Measurements from ENCODE around the gene AKR7A2. TPM values are rescaled to one million over a fixed set of nuclear protein-coding genes. Genes with fewer than 3 reads are reported as not detected.

The AKR7A2 gene
- total RNA-seq, 2 donors from 2014 or later, result 29.6 to 37.7 TPM

GRCh38 chr1:19339214-19339861 lies 27.4 kb upstream of the AKR7A2 start:
- H3K4me1 Mint-ChIP-seq (ENCODE audit: low read depth in 2 of 2), result peaks cover 0 to 9% of the 10 kb centered on the region in 2 donors
- no peaks in the 10 kb centered on the region for H3K36me3 Mint-ChIP-seq
- H3K27ac Mint-ChIP-seq, result no peak overlapping the region
- H3K27me3 Mint-ChIP-seq, result no peaks in the 10 kb centered on the region
- H3K9me3 Mint-ChIP-seq, result no peaks in the 10 kb centered on the region
- no peak overlapping the region for H3K4me3 Mint-ChIP-seq
- DNase-seq (ENCODE audit: low spot score) (no peak), ATAC-seq (no peak)

DNA sequence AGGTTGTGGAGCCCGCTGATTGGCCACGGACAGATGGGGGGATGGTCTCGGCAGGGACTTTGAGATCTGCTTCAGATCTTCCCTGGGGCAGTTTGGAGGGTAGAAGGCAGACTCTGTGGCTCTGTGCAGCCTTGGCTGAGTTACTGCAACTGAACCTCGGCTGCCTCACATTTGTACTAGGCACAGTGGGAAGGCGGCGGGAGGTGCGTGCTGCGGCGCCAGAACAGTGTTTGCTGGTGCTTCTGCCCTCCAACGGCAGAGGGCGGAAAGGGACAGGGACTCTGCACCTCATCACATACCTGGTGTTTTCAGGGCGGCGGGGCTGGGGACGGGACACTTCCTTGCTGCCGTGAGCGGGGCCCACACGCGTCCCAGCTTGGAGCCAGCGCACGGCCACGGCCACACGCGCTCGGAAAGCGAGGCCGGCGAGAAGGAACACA lies 26.4 kb upstream of the AKR7A2 start:
- Mint-ChIP-seq H3K36me3 (no peaks in the 10 kb centered on the region), H3K4me1 (ENCODE audit: low read depth in 2 of 2) (peaks cover 0 to 9% of the 10 kb centered on the region in 2 donors), H3K27me3 (no peaks in the 10 kb centered on the region), H3K4me3 (no peak overlapping the region), H3K9me3 (no peaks in the 10 kb centered on the region), H3K27ac (no peak overlapping the region)
- ATAC-seq (no peak), DNase-seq (ENCODE audit: low spot score) (no peak)

- ATAC-seq (no peak), DNase-seq (ENCODE audit: low spot score) (no peak)
- H3K9me3 Mint-ChIP-seq, result no peaks in the 10 kb centered on the region
Observed at GRCh38 chr1:19337289-19337688, 25.3 kb upstream of the AKR7A2 start.

DNA sequence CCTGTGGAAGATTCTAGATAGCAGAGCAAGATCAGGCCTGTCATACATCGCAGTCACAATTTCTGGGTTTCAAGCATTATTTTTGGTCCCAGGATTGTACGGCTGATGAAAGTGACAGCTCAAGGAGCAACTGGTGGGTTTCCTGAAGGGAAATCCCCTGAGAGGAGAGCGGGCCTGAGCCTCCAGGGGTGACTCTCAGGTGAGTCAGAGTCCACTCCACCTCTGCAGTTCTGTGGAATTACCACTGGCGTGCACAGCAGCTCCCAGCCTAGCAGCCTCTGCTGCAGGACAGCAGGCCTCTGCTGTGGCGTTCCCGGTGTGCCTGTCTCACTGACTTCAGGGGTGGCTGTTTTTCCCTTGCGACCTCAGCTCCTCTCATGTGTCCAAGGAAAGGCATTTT lies 24.6 kb upstream of the AKR7A2 start:
- Mint-ChIP-seq H3K4me1 (ENCODE audit: low read depth in 2 of 2) (peaks cover 0 to 7% of the 10 kb centered on the region in 2 donors), H3K4me3 (no peak overlapping the region), H3K36me3 (no peaks in the 10 kb centered on the region), H3K9me3 (no peaks in the 10 kb centered on the region), H3K27ac (no peak overlapping the region), H3K27me3 (no peaks in the 10 kb centered on the region)
- DNase-seq (ENCODE audit: low spot score) (no peak), ATAC-seq (no peak)

More at GRCh38 chr1:19337289-19337688, 25.3 kb upstream of the AKR7A2 start:
- no peak overlapping the region for H3K4me3 Mint-ChIP-seq
- no peaks in the 10 kb centered on the region for H3K27me3 Mint-ChIP-seq
- peaks cover 0 to 7% of the 10 kb centered on the region in 2 donors for H3K4me1 Mint-ChIP-seq (ENCODE audit: low read depth in 2 of 2)
- no peak overlapping the region for H3K27ac Mint-ChIP-seq
- no peaks in the 10 kb centered on the region for H3K36me3 Mint-ChIP-seq

DNA sequence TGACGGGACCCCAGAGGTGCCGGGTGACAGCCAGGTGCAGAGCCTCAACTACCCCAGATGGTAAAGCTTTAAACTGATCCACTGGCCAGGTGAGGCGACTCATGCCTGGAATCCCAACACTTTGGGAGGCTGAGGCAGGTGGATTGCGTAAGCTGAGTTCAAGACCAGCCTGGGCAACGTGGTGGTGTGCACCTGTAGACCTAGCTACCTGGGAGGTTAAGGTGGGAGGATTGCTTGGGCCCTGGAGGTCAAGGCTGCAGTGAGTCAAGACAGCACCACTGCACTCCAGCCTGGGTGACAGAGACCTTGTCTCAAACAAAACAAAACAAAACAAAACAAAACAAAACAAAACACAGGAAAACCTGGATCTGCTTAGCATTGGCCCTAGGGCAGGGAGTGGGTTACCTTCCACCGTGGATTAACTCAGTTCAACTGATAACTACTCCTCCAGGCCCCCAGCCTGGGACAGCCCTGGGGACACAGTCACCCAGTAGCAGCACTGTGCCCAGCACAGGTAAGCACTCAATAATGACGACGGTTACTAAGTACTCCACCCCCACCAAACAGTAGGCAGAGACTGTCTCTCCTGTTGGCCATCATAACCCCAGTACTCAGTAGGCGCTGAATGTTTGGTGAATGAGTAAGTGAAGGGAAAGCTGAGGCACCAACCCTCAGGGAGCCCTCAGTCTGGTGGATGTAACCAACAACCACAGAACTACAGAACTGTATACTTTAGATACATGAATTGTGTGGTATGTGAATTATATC lies 21.8 kb upstream of the AKR7A2 start:
- no peak overlapping the region for H3K27ac Mint-ChIP-seq

DNA sequence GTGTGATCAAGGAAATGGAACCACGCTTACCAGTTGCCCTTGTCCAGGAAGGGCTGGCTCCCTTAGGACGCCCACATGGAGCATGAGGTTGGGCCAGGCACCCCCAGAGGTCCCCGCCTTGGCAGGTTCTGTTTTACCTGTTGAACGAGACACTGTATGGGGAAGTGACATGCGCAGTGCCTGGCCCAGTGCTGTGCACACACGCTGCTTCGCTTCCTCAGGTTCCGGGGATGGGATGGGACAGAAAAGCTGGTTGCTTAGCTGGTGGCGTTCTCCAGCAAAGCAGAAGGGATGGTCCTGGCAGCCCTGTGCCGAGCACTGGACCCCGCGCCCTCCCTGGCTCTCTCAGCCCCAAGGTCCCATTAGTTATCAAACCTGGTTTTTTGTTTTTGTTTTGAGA lies 20.9 kb upstream of the AKR7A2 start:
- no peak for DNase-seq (ENCODE audit: low spot score)
- Mint-ChIP-seq H3K27ac (no peak overlapping the region), H3K4me1 (ENCODE audit: low read depth in 2 of 2) (peaks cover 0 to 3% of the 10 kb centered on the region in 2 donors), H3K9me3 (no peaks in the 10 kb centered on the region), H3K36me3 (no peaks in the 10 kb centered on the region), H3K27me3 (no peaks in the 10 kb centered on the region), H3K4me3 (no peak overlapping the region)
- ATAC-seq, result no peak

More for the DNA sequence above, 21.8 kb upstream of the AKR7A2 start:
- Mint-ChIP-seq H3K4me1 (ENCODE audit: low read depth in 2 of 2) (peaks cover 0 to 3% of the 10 kb centered on the region in 2 donors), H3K36me3 (no peaks in the 10 kb centered on the region), H3K9me3 (no peaks in the 10 kb centered on the region), H3K4me3 (no peak overlapping the region), H3K27me3 (no peaks in the 10 kb centered on the region)
- no peak for ATAC-seq
- no peak for DNase-seq (ENCODE audit: low spot score)

DNA sequence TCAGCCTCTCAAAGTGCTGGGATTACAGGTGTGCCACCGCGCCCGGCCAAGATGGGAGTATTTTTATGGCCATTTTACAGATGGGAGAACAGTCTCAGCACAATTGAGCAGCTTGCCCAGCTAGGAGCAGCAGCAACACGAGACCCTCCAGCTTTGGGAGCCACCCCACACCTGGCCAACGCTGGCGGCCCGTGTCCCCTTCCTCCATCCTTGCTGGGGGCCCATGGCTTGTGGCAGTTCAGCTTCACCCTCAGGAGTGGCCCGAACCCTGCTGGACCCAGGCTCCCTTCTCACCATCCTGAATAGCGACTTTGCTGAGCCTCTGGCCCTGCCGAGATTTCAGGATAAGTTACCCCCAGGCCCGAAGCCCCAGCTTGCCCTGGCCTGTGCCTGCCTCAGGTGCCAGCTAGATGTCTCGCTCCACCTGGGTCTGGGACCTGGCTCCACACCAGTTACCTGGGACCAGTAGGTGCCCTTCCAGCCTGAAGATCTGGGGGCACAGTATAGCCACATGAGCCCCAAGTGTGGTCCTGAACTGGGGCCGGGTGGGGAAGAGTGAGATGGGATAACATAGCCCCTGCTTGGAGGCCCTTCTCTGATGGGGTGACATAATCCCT lies 19.4 kb upstream of the AKR7A2 start:
- H3K36me3 Mint-ChIP-seq, result no peaks in the 10 kb centered on the region
- DNase-seq (ENCODE audit: low spot score), result no peak
- H3K9me3 Mint-ChIP-seq, result no peaks in the 10 kb centered on the region
- ATAC-seq, result no peak
- H3K4me1 Mint-ChIP-seq (ENCODE audit: low read depth in 2 of 2), result no peaks in the 10 kb centered on the region
- no peaks in the 10 kb centered on the region for H3K27me3 Mint-ChIP-seq
- no peak overlapping the region for H3K4me3 Mint-ChIP-seq
- H3K27ac Mint-ChIP-seq, result no peak overlapping the region

DNA sequence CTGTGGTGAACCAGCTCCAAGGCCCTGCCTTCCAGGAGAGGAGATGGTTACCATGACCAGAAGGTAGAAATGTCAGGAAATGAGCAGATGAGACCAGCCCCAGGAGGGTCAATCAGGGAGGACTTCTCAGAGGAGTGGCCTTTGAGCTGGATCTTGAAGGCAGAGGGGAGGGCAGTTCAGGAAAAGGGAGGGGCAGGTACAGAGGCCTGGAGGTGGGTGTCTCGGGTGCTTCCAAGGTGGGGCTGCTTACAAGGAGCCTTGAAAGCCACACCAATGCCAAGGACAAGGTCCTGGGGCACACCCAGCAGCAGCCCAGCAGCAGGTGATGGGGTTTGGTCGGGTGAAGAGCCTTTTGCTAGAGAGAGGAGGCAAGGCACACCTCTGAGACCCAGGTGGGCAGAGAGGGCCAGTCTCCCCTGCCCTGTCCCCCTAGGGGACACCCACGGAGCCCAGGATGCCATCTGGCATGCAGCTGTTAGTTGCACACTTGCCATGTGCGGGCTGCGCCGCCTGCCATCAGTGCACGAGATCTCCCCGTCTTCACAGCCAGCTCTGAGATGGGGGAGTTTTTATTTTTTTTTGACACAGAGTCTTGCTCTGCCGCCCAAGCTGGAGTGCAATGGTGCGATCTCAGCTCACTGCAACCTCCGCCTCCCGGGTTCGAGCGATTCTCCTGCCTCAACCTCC lies 18.6 kb upstream of the AKR7A2 start:
- no peaks in the 10 kb centered on the region for H3K36me3 Mint-ChIP-seq
- no peak overlapping the region for H3K27ac Mint-ChIP-seq
- H3K9me3 Mint-ChIP-seq, result no peaks in the 10 kb centered on the region
- ATAC-seq (peak in 1 of 2 donors; percentile 5), DNase-seq (ENCODE audit: low spot score) (no peak)
- H3K27me3 Mint-ChIP-seq, result no peaks in the 10 kb centered on the region
- no peak overlapping the region for H3K4me3 Mint-ChIP-seq
- H3K4me1 Mint-ChIP-seq (ENCODE audit: low read depth in 2 of 2), result no peaks in the 10 kb centered on the region

GRCh38 chr1:19329611-19330010 lies 17.7 kb upstream of the AKR7A2 start:
- Mint-ChIP-seq H3K4me3 (no peak overlapping the region), H3K27ac (peak overlapping the region in 1 of 2 donors; percentile 6)
- ATAC-seq, result no peak

DNA sequence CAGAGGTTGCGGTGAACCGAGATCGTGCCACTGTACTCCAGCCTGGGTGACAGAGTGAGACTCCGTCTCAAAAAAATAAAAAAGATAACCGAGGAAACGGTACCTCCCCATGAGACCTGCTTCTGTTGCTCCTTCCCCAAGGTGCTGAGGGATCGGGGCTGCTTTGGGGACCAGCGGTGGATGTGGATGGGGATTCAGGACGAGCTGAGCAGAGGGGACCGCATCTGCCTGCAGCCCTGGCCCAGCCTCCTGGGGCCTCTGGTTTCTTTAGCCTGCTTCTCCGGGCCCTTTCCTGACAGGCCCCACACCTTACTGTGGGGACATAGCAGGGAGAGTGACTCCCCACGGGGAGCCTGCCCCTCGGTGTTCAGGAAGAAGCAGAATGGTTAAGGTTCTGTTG lies 17.2 kb upstream of the AKR7A2 start:
- no peak for ATAC-seq
- Mint-ChIP-seq H3K36me3 (no peaks in the 10 kb centered on the region), H3K9me3 (no peaks in the 10 kb centered on the region), H3K27ac (peak overlapping the region in 1 of 2 donors; percentile 6), H3K27me3 (no peaks in the 10 kb centered on the region), H3K4me1 (ENCODE audit: low read depth in 2 of 2) (no peaks in the 10 kb centered on the region), H3K4me3 (no peak overlapping the region)
- DNase-seq (ENCODE audit: low spot score), result no peak

More at GRCh38 chr1:19329611-19330010, 17.7 kb upstream of the AKR7A2 start:
- no peak for DNase-seq (ENCODE audit: low spot score)
- Mint-ChIP-seq H3K36me3 (no peaks in the 10 kb centered on the region), H3K4me1 (ENCODE audit: low read depth in 2 of 2) (no peaks in the 10 kb centered on the region), H3K27me3 (no peaks in the 10 kb centered on the region), H3K9me3 (no peaks in the 10 kb centered on the region)

- H3K27me3 Mint-ChIP-seq, result no peaks in the 10 kb centered on the region
- no peaks in the 10 kb centered on the region for H3K4me1 Mint-ChIP-seq (ENCODE audit: low read depth in 2 of 2)
- H3K27ac Mint-ChIP-seq, result no peak overlapping the region
- DNase-seq (ENCODE audit: low spot score), result no peak
- no peak overlapping the region for H3K4me3 Mint-ChIP-seq
- H3K9me3 Mint-ChIP-seq, result no peaks in the 10 kb centered on the region
- no peak for ATAC-seq
- H3K36me3 Mint-ChIP-seq, result no peaks in the 10 kb centered on the region
Observed at GRCh38 chr1:19328486-19328885, 16.5 kb upstream of the AKR7A2 start.

DNA sequence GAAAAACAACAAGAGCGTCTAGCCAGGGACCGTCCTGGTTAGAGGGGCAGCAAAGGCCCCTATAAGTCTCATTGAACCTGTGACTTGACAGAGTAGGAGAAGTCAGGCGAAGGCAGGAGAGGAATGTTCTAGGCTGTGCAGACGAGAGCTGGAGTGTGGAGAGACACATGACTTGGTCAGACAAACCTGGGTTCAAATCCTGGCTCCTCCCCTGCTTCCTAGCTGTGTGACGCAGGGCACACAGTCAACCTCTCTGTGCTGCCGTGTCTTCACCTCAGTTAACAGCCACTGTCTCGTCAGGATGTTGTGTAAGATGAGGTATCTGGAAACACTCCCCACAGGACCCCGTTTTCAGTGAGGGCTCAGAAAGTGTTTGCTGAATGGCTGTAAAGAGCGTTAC lies 15.8 kb upstream of the AKR7A2 start:
- no peaks in the 10 kb centered on the region for H3K36me3 Mint-ChIP-seq
- H3K27me3 Mint-ChIP-seq, result no peaks in the 10 kb centered on the region
- ATAC-seq (no peak), DNase-seq (ENCODE audit: low spot score) (no peak)
- H3K27ac Mint-ChIP-seq, result no peak overlapping the region
- H3K9me3 Mint-ChIP-seq, result no peaks in the 10 kb centered on the region
- H3K4me1 Mint-ChIP-seq (ENCODE audit: low read depth in 2 of 2), result no peaks in the 10 kb centered on the region
- H3K4me3 Mint-ChIP-seq, result no peak overlapping the region

DNA sequence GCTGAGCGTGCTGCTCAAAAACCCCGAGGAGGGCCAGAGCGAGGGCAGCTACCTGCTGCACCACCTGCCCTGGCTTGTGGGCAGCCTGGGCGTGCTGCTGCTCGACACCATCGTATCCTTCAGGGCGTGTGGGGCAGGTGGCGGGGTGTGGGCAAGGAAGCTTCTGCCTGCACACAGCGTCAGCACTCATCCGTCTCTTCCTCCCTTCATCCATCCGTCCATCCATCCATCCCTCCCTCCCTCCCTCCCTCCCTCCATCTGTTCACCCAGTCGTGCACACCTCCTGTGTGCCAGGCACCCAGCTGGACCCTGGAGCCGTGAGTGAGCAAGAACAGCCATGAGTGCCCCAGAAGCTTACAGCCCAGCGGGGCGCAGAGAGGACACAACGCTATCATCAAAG lies 15.4 kb upstream of the AKR7A2 start:
- Mint-ChIP-seq H3K4me3 (no peak overlapping the region), H3K9me3 (no peaks in the 10 kb centered on the region), H3K27ac (no peak overlapping the region), H3K4me1 (ENCODE audit: low read depth in 2 of 2) (peaks cover 0 to 2% of the 10 kb centered on the region in 2 donors), H3K36me3 (no peaks in the 10 kb centered on the region), H3K27me3 (no peaks in the 10 kb centered on the region)
- no peak for DNase-seq (ENCODE audit: low spot score)
- no peak for ATAC-seq

DNA sequence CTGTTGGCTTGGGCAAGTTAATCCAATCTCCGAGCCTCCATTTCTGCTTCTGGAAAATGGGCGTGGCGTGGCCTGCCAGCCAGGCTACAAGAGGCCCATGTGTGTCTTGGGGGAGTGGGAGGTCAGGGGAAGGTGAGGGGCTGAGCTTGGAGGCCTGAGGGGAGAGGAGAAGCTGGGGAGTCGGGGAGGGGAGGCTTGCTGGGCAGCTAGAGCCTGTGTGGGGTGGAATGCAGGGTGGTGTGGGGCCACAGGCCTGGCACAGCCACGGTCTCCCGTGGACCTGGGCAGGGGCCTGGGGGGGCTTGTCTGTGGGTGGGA lies 14.8 kb upstream of the AKR7A2 start:
- Mint-ChIP-seq H3K27me3 (no peaks in the 10 kb centered on the region), H3K9me3 (no peaks in the 10 kb centered on the region), H3K4me1 (ENCODE audit: low read depth in 2 of 2) (peaks cover 0 to 3% of the 10 kb centered on the region in 2 donors), H3K27ac (no peak overlapping the region), H3K4me3 (no peak overlapping the region), H3K36me3 (no peaks in the 10 kb centered on the region)
- ATAC-seq (no peak), DNase-seq (ENCODE audit: low spot score) (no peak)

All from natural killer cell treated with Interleukin-12 subunit alpha and Interleukin-12 subunit beta and Interleukin-15 and Interleukin-18, amount 100 ng/mL, for 72 hours (primary cell).